ENCODE results near the gene SERINC3. TPM values are rescaled to one million over a fixed set of nuclear protein-coding genes. Genes with fewer than 3 reads are reported as not detected.

SERINC3 gene
- total and polyA plus RNA-seq, 2 experiments from 2014 or later, result 80.0 to 128 TPM

GRCh38 chr20:44540834-44541233, 19.0 kb upstream of the SERINC3 start:
- H3K79me2 ChIP-seq, result peaks cover 38% of the 10 kb centered on the region
- H4K20me1 ChIP-seq (ENCODE audit: insufficient read depth, poor library complexity, severe bottlenecking), result no peaks in the 10 kb centered on the region
- H3K4me2 ChIP-seq, result no peak overlapping the region
- no peak for DNase-seq (ENCODE audit: low spot score)
- H3K4me1 ChIP-seq (ENCODE audit: insufficient read depth), result peaks cover 4% of the 10 kb centered on the region
- H2AFZ ChIP-seq, result no peak overlapping the region
- no peaks in the 10 kb centered on the region for H3K27me3 ChIP-seq
- H3K9me3 ChIP-seq (ENCODE audit: low read depth), result no peaks in the 10 kb centered on the region
- no peaks in the 10 kb centered on the region for H3K9me2 ChIP-seq (replicated peaks; ENCODE audit: insufficient read depth)
- TF ChIP-seq, protein P1, sequence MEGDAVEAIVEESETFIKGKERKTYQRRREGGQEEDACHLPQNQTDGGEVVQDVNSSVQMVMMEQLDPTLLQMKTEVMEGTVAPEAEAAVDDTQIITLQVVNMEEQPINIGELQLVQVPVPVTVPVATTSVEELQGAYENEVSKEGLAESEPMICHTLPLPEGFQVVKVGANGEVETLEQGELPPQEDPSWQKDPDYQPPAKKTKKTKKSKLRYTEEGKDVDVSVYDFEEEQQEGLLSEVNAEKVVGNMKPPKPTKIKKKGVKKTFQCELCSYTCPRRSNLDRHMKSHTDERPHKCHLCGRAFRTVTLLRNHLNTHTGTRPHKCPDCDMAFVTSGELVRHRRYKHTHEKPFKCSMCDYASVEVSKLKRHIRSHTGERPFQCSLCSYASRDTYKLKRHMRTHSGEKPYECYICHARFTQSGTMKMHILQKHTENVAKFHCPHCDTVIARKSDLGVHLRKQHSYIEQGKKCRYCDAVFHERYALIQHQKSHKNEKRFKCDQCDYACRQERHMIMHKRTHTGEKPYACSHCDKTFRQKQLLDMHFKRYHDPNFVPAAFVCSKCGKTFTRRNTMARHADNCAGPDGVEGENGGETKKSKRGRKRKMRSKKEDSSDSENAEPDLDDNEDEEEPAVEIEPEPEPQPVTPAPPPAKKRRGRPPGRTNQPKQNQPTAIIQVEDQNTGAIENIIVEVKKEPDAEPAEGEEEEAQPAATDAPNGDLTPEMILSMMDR (IDR thresholded peaks at IDR 0.05; ENCODE audit: poor library complexity), result no peak
- TF ChIP-seq EZH2 (IDR thresholded peaks at IDR 0.05; ENCODE audit: borderline replicate concordance), result no peak
- no peak for TF ChIP-seq EZH2phosphoT487 (IDR thresholded peaks at IDR 0.05; ENCODE audit: low read depth, severe bottlenecking, unreplicated experiment)
- 82% methylated on average over 6 of the region's 6 CpGs for WGBS (ENCODE audit: low lambda C conversion rate, missing lambda C conversion rate)
- H3K4me3 ChIP-seq, result no peak overlapping the region
- H3K27ac ChIP-seq, result no peak overlapping the region
- H3K36me3 ChIP-seq (replicated peaks; ENCODE audit: insufficient read depth, low read depth), result no peaks in the 10 kb centered on the region

- Histone ChIP-seq H3K36me3 (replicated peaks; ENCODE audit: insufficient read depth, low read depth) (no peaks in the 10 kb centered on the region), H4K20me1 (ENCODE audit: insufficient read depth, poor library complexity, severe bottlenecking) (no peaks in the 10 kb centered on the region), H3K9me3 (ENCODE audit: low read depth) (no peaks in the 10 kb centered on the region), H3K79me2 (peaks cover 44% of the 10 kb centered on the region), H3K4me3 (no peak overlapping the region), H3K27me3 (no peaks in the 10 kb centered on the region), H3K9me2 (replicated peaks; ENCODE audit: insufficient read depth) (no peaks in the 10 kb centered on the region), H3K4me2 (no peak overlapping the region), H2AFZ (no peak overlapping the region), H3K4me1 (ENCODE audit: insufficient read depth) (no peaks in the 10 kb centered on the region), H3K27ac (no peak overlapping the region)
- WGBS (ENCODE audit: low lambda C conversion rate, missing lambda C conversion rate), result 76% methylated on average over 1 of the region's 1 CpG
- no peak for DNase-seq (ENCODE audit: low spot score)
- no peak for TF ChIP-seq EZH2phosphoT487 (IDR thresholded peaks at IDR 0.05; ENCODE audit: low read depth, severe bottlenecking, unreplicated experiment)
- TF ChIP-seq, protein P1 (IDR thresholded peaks at IDR 0.05; ENCODE audit: poor library complexity), result peak; percentile 37
- TF ChIP-seq EZH2 (IDR thresholded peaks at IDR 0.05; ENCODE audit: borderline replicate concordance), result no peak
Measured at GRCh38 chr20:44537993-44538392, 16.1 kb upstream of the SERINC3 start.

DNA sequence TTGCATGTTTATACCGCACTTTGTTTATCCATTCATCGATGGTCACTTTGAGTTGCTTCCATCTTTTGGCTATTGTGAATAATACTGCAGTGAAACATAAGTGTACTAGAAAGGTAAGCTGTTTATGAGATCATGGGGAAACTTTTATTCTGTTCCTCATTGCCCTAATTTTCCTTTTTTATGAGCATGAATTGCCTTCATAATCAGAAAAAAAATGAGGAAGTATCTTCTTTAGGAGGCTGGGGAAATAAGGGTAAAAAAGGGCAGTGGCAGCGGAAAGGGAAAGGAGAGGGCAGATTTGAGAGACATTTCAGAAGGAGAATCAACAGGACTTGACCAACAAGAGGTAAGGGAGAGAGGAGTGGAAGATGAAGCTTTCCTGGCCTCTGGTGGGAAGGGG, 14.3 kb upstream of the SERINC3 start:
- 95% methylated on average over 3 of the region's 3 CpGs for WGBS (ENCODE audit: low lambda C conversion rate, missing lambda C conversion rate)
- Histone ChIP-seq H4K20me1 (ENCODE audit: insufficient read depth, poor library complexity, severe bottlenecking) (no peaks in the 10 kb centered on the region), H2AFZ (no peak overlapping the region), H3K36me3 (replicated peaks; ENCODE audit: insufficient read depth, low read depth) (no peaks in the 10 kb centered on the region), H3K4me3 (no peak overlapping the region), H3K4me1 (ENCODE audit: insufficient read depth) (no peaks in the 10 kb centered on the region), H3K79me2 (peaks cover 49% of the 10 kb centered on the region), H3K9me3 (ENCODE audit: low read depth) (no peaks in the 10 kb centered on the region), H3K27ac (no peak overlapping the region), H3K4me2 (no peak overlapping the region), H3K27me3 (no peaks in the 10 kb centered on the region), H3K9me2 (replicated peaks; ENCODE audit: insufficient read depth) (no peaks in the 10 kb centered on the region)
- TF ChIP-seq, protein P1 (IDR thresholded peaks at IDR 0.05; ENCODE audit: poor library complexity), result no peak
- TF ChIP-seq EZH2 (IDR thresholded peaks at IDR 0.05; ENCODE audit: borderline replicate concordance) (no peak), EZH2phosphoT487 (IDR thresholded peaks at IDR 0.05; ENCODE audit: low read depth, severe bottlenecking, unreplicated experiment) (no peak)
- DNase-seq (ENCODE audit: low spot score), result no peak

- Histone ChIP-seq H4K20me1 (ENCODE audit: insufficient read depth, poor library complexity, severe bottlenecking) (no peaks in the 10 kb centered on the region), H3K9me3 (ENCODE audit: low read depth) (no peaks in the 10 kb centered on the region), H3K4me2 (no peak overlapping the region), H3K9me2 (replicated peaks; ENCODE audit: insufficient read depth) (no peaks in the 10 kb centered on the region), H3K27ac (no peak overlapping the region), H3K4me1 (ENCODE audit: insufficient read depth) (no peaks in the 10 kb centered on the region), H2AFZ (no peak overlapping the region), H3K4me3 (no peak overlapping the region), H3K27me3 (no peaks in the 10 kb centered on the region), H3K79me2 (peaks cover 36% of the 10 kb centered on the region), H3K36me3 (replicated peaks; ENCODE audit: insufficient read depth, low read depth) (no peaks in the 10 kb centered on the region)
- 90% methylated on average over 4 of the region's 4 CpGs for WGBS (ENCODE audit: low lambda C conversion rate, missing lambda C conversion rate)
- TF ChIP-seq EZH2phosphoT487 (IDR thresholded peaks at IDR 0.05; ENCODE audit: low read depth, severe bottlenecking, unreplicated experiment) (no peak), EZH2 (IDR thresholded peaks at IDR 0.05; ENCODE audit: borderline replicate concordance) (no peak)
- TF ChIP-seq, protein P1 (IDR thresholded peaks at IDR 0.05; ENCODE audit: poor library complexity), result no peak
- no peak for DNase-seq (ENCODE audit: low spot score)
Measured at GRCh38 chr20:44533928-44534327, 12.1 kb upstream of the SERINC3 start.
